GM23338 (cell line): Measurements from ENCODE around the gene CDC42BPA.

Source experiments
- EZH2 ChIP-seq: fragments of 200-600 bp; sonication (generic); IDR thresholded peaks from one replicate; pipeline ENCODE4 v1.8.0; 2017; ENCODE audit warnings: antibody characterized with exemption, mild to moderate bottlenecking, low read depth; ENCODE audit not compliant: unreplicated experiment
- EZH2phosphoT487 ChIP-seq: fragments of 200-600 bp; sonication (generic); IDR thresholded peaks from one replicate; pipeline ENCODE4 v1.8.1; 2018; ENCODE audit warnings: antibody characterized with exemption; ENCODE audit not compliant: unreplicated experiment
- JUNB ChIP-seq: IDR thresholded peaks from one replicate; pipeline ENCODE4 v1.6.1; 2016; ENCODE audit warnings: antibody characterized with exemption; ENCODE audit not compliant: unreplicated experiment
- TF ChIP-seq, protein P1 (sequence below), 2 experiments: fragments of 200-600 bp in 1 of 2; sonication (generic) in 1 of 2; conservative IDR thresholded peaks; 2 replicates each; pipeline versions ENCODE4 v1.5.1 to v1.6.1; 2016 to 2017; ENCODE audit warnings: antibody characterized with exemption in 2 of 2, low read depth in 2 of 2, mild to moderate bottlenecking in 2 of 2, moderate library complexity in 1 of 2
- TF ChIP-seq, protein P2 (sequence below): IDR thresholded peaks from one replicate; pipeline ENCODE4 v1.6.1; 2018; ENCODE audit warnings: antibody characterized with exemption; ENCODE audit not compliant: unreplicated experiment

- TF ChIP-seq, protein P1, sequence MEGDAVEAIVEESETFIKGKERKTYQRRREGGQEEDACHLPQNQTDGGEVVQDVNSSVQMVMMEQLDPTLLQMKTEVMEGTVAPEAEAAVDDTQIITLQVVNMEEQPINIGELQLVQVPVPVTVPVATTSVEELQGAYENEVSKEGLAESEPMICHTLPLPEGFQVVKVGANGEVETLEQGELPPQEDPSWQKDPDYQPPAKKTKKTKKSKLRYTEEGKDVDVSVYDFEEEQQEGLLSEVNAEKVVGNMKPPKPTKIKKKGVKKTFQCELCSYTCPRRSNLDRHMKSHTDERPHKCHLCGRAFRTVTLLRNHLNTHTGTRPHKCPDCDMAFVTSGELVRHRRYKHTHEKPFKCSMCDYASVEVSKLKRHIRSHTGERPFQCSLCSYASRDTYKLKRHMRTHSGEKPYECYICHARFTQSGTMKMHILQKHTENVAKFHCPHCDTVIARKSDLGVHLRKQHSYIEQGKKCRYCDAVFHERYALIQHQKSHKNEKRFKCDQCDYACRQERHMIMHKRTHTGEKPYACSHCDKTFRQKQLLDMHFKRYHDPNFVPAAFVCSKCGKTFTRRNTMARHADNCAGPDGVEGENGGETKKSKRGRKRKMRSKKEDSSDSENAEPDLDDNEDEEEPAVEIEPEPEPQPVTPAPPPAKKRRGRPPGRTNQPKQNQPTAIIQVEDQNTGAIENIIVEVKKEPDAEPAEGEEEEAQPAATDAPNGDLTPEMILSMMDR (conservative IDR thresholded peaks at IDR 0.05; ENCODE audit: low read depth in 2 of 2): no peak
- TF ChIP-seq EZH2 (no peak), EZH2phosphoT487 (no peak), JUNB (no peak)
- TF ChIP-seq, protein P2, sequence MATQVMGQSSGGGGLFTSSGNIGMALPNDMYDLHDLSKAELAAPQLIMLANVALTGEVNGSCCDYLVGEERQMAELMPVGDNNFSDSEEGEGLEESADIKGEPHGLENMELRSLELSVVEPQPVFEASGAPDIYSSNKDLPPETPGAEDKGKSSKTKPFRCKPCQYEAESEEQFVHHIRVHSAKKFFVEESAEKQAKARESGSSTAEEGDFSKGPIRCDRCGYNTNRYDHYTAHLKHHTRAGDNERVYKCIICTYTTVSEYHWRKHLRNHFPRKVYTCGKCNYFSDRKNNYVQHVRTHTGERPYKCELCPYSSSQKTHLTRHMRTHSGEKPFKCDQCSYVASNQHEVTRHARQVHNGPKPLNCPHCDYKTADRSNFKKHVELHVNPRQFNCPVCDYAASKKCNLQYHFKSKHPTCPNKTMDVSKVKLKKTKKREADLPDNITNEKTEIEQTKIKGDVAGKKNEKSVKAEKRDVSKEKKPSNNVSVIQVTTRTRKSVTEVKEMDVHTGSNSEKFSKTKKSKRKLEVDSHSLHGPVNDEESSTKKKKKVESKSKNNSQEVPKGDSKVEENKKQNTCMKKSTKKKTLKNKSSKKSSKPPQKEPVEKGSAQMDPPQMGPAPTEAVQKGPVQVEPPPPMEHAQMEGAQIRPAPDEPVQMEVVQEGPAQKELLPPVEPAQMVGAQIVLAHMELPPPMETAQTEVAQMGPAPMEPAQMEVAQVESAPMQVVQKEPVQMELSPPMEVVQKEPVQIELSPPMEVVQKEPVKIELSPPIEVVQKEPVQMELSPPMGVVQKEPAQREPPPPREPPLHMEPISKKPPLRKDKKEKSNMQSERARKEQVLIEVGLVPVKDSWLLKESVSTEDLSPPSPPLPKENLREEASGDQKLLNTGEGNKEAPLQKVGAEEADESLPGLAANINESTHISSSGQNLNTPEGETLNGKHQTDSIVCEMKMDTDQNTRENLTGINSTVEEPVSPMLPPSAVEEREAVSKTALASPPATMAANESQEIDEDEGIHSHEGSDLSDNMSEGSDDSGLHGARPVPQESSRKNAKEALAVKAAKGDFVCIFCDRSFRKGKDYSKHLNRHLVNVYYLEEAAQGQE: no peak
Measured at GRCh38 chr1:226976276-226976977, 341.9 kb downstream of the CDC42BPA start.
